CD4-positive, alpha-beta T cell treated with Interleukin-17A for 1 hour (primary cell): ENCODE data around the gene C3orf38.
"Not testable (repeated sequence)": the region's sequence is repeated elsewhere in the genome, so short reads cannot be mapped to it uniquely, and the experiment has no call there.

Experiments
- DNase-seq: peaks from one replicate; pipeline ENCODE4 v3.0.0-alpha.2; 2020

C3orf38 gene

GRCh38 chr3:88166419-88166971 lies 16.7 kb downstream of the C3orf38 start:
- DNase-seq = no peak

DNA sequence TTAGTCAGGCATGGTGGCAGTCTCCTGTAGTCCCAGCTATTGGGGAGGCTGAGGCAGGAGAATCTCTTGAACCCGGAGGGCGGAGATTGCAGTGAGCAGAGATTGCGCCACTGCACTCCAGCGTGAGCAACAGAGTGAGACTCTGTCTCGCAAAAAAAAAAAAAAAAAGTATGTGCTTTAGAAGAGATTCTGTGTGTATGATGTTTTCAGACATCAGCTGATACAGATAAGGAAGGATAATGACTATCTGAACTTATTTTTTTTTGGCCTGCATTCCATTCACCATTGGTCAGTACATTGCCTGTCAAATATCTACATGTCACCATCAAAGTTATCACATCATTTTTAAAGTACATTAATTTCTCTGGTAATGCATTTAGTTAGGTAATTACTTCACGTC lies 17.4 kb downstream of the C3orf38 start:
- DNase-seq = no peak

- no peak for DNase-seq
Observed at GRCh38 chr3:88167704-88168103, 17.9 kb downstream of the C3orf38 start.

DNA sequence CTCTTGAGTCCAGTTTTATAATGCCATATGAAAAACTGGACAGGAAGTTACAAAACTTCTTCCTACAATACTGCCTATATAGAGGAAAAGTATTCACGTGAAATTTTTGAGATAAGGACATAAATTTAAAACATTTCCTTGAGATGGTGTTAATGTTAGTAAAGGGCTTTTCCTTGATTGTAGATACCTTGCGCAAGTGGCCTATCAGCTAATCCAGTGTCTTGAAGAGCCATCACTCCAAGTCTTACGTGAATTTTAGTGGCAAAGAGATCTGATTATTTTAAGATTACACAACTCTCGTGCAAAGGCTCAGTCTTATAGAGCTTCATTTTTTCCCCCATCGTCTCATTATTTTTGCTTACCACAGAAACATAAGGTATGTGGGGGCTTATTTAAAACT lies 18.4 kb downstream of the C3orf38 start:
- DNase-seq = no peak

- peak; percentile 53 for DNase-seq
Observed at GRCh38 chr3:88180398-88180999, 30.7 kb downstream of the C3orf38 start.

DNA sequence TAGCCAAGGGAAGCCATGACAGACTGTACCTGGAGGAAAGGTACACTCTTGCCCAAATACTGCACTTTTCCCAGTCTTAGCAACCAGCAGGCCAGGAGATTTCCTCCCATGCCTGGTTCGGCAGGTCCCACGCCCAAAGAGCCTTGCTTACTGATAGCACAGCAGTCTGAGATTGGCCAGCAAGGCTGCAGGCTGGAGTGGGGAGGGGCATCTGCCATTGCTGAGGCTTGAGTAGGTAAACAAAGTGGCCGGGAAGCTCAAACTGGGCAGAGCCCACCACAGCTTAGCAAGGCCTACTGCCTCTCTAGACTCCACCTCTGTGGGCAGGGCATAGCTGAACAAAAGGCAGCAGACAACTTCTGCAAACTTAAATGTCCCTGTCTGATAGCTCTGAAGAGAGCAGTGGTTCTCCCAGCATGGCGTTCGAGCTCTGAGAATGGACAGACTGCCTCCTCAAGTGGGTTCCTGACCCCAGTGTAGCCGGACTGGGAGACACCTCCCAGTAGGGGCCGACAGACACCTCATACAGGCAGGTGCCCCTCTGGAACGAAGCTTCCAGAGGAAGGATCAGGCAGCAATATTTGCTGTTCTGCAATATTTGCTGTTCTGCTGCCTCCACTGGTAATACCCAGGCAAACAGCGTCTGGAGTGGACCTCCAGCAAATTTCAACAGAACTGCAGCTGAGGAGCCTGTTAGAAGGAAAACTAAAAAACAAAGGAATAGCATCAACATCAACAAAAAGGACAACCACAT lies 32.6 kb downstream of the C3orf38 start:
- DNase-seq = not testable (repeated sequence)

- no peak for DNase-seq
Observed at GRCh38 chr3:88188436-88188835, 38.7 kb downstream of the C3orf38 start.

GRCh38 chr3:88189361-88189810 lies 39.6 kb downstream of the C3orf38 start:
- no peak for DNase-seq

DNA sequence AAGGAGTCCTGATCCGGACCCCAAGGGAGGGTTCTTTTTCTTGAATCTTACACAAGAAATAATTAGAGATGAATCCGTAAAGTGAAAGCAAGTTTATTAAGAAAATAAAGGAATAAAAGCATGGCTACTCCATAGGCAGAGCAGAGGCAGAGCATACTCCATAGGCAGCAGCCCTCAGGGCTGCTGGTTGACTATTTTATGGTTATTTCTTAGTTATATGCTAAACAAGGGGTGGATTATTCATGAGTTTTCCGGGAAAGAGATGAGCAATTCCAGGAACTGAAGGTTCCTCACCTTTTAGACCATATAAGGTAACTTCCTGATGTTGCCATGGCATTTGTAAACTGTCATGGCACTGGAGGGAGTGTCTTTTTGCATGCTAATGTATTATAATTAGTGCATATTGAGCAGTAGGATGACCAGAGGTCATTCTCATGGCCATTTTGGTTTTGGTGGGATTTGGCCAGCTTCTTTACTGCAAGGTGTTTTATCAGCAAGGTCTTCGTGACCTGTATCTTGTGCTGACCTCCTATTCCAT lies 42.2 kb downstream of the C3orf38 start:
- no peak for DNase-seq

DNA sequence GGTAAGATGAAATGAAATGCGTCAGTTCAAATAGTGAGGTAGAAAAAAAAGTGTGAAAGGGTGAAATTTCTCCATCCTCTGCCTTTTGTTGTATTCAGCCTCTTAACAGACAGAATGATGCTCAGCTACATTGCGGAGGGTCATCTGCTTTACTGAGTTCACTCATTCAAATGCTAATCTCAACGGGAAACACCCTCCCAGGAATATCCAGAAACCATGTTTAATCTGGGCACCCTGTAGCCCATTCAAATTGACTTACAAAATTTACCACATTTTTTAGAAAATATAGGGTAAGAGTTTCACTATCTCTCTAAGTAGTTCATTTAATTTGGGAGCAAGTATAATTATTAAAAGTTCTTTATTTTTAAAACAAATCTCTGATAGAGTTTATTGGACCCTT lies 42.9 kb downstream of the C3orf38 start:
- no peak for DNase-seq

- no peak for DNase-seq
Observed at GRCh38 chr3:88195951-88196434, 46.2 kb downstream of the C3orf38 start.

DNA sequence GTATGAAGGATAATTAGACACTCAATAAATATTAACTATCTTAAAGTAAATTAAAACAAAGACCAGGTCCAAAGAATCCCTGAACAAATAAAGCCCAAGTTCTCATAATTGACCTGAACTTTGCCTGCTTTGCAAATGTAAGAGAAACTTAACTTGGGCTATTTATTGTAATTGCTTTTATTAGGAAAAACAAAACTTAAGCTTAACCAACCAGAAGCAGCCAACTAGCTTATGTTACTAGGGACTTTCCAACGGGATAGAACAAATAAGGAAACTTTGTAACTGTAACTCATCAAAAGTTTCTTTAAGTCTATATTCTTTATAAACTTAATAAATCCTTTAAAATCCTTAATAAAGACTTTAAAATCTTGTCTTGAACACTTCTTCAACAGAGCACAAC lies 48.4 kb downstream of the C3orf38 start:
- DNase-seq = no peak

DNA sequence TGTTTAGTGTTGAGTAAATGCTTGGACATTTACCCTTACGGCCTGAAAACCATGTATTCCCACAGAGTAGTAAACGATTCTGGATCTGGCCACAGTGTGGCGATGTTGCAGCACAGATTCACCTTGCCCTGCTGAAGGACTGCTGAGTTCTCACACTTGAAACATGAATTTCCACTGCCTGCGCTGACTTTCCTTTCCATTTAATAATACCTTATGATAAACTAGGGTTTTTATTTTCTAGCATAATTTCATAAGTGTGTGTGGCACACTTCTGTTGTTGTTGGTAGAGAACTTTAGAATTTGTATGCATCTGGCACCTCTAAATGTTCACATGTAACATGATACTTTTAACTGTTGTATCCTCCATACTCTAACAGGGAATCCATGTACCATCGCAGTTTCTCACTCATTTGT lies 53.9 kb downstream of the C3orf38 start:
- DNase-seq = peak; percentile 45
